Activated CD4-positive, alpha-beta T cell treated with anti-CD3 and anti-CD28 coated beads for 24 hours (primary cell): Measurements from ENCODE around the gene TRABD.
"Not testable (repeated sequence)": the region's sequence is repeated elsewhere in the genome, so short reads cannot be mapped to it uniquely, and the experiment has no call there.

ENCODE experiments used
- DNase-seq, 2 donors: peaks; one replicate each; pipeline ENCODE4 v3.0.0-alpha.2; 2020; ENCODE audit warnings: low read depth in 2 of 2

Gene TRABD

GRCh38 chr22:50185375-50186087, at the start of gene TRABD:
TRABD (plus strand) TSS chr22:50185913; CDS start chr22:50193061, 7,148 bp downstream.
- DNase-seq, result peak; percentile 79 to 82

GRCh38 chr22:50136581-50137015, 49.1 kb upstream of the TRABD start:
- no peak for DNase-seq

GRCh38 chr22:50137277-50137676, 48.4 kb upstream of the TRABD start:
- not testable (repeated sequence) for DNase-seq

- DNase-seq, result no peak
Observed at GRCh38 chr22:50138041-50138440, 47.7 kb upstream of the TRABD start.

- DNase-seq, result no peak
Observed at GRCh38 chr22:50138988-50139387, 46.7 kb upstream of the TRABD start.

- DNase-seq, result no peak
Observed at GRCh38 chr22:50139843-50140415, 45.8 kb upstream of the TRABD start.

GRCh38 chr22:50140615-50141014, 45.1 kb upstream of the TRABD start:
- DNase-seq, result no peak

GRCh38 chr22:50141462-50141861, 44.3 kb upstream of the TRABD start:
- no peak for DNase-seq

GRCh38 chr22:50141891-50142363, 43.8 kb upstream of the TRABD start:
- no peak for DNase-seq

- DNase-seq, result no peak
Observed at GRCh38 chr22:50143096-50143495, 42.6 kb upstream of the TRABD start.

GRCh38 chr22:50144005-50144614, 41.6 kb upstream of the TRABD start:
- DNase-seq, result no peak

- DNase-seq, result no peak
Observed at GRCh38 chr22:50145721-50146438, 39.8 kb upstream of the TRABD start.

GRCh38 chr22:50146439-50147238, 39.1 kb upstream of the TRABD start:
- no peak for DNase-seq

GRCh38 chr22:50147258-50148165, 38.2 kb upstream of the TRABD start:
- not testable (repeated sequence) for DNase-seq

GRCh38 chr22:50148166-50148500, 37.6 kb upstream of the TRABD start:
- DNase-seq, result no peak

GRCh38 chr22:50148991-50149721, 36.6 kb upstream of the TRABD start:
- peak; percentile 57 to 63 for DNase-seq

GRCh38 chr22:50150161-50151129, 35.3 kb upstream of the TRABD start:
- no peak for DNase-seq
